Spleen (tissue), 13 donors: ENCODE results near the gene MEIOSIN. TPM values are rescaled to one million over a fixed set of nuclear protein-coding genes. Genes with fewer than 3 reads are reported as not detected.
A peak's percentile ranks its signal among the peaks of the same experiment; 100 is the strongest.
"Not testable (repeated sequence)": the region's sequence is repeated elsewhere in the genome, so short reads cannot be mapped to it uniquely, and the experiment has no call there.

Source experiments
- DNase-seq: peaks from one replicate; pipeline ENCODE4 v3.0.0-alpha.2; 2020
- H3K27ac ChIP-seq, 8 donors: fragments of 200-600 bp; sonication (generic) in 7 of 8; 1 replicate in 4 of 8; 2 replicates in 4 of 8; pipeline versions ENCODE4 v1.5.0 to v1.8.0; 2016 to 2021; ENCODE audit warnings: inconsistent platforms in 4 of 8, mild to moderate bottlenecking in 4 of 8, moderate library complexity in 1 of 8
- H3K27me3 ChIP-seq, 7 donors: fragments of 200-600 bp; sonication (generic) in 6 of 7; replicated peaks in 1 of 7; 1 replicate in 4 of 7; 2 replicates in 3 of 7; pipeline versions ENCODE4 v1.5.0 to v1.8.0; 2016 to 2021; ENCODE audit warnings: inconsistent platforms in 3 of 7, mild to moderate bottlenecking in 1 of 7
- H3K36me3 ChIP-seq, 6 donors: fragments of 200-600 bp; sonication (generic) in 5 of 6; 1 replicate in 4 of 6; 2 replicates in 2 of 6; pipeline versions ENCODE4 v1.5.0 to v1.8.0; 2016 to 2021; ENCODE audit warnings: inconsistent platforms in 2 of 6
- H3K4me1 ChIP-seq, 6 donors: fragments of 200-600 bp; sonication (generic) in 5 of 6; 1 replicate in 3 of 6; 2 replicates in 3 of 6; pipeline versions ENCODE4 v1.5.0 to v1.8.0; 2016 to 2021; ENCODE audit warnings: inconsistent platforms in 3 of 6
- H3K4me3 ChIP-seq, 8 donors: fragments of 200-600 bp; sonication (generic) in 7 of 8; 1 replicate in 4 of 8; 2 replicates in 4 of 8; pipeline versions ENCODE4 v1.5.0 to v1.8.0; 2016 to 2021; ENCODE audit warnings: inconsistent platforms in 4 of 8, mild to moderate bottlenecking in 4 of 8, moderate library complexity in 2 of 8
- H3K9me3 ChIP-seq, 8 donors: fragments of 200-600 bp; sonication (generic) in 7 of 8; 1 replicate in 4 of 8; 2 replicates in 4 of 8; pipeline versions ENCODE4 v1.5.0 to v1.8.0; 2016 to 2021; ENCODE audit warnings: inconsistent platforms in 4 of 8
- POLR2A ChIP-seq, 3 donors: fragments of 450-650 bp; IDR thresholded peaks; one replicate each; pipeline ENCODE4 v1.5.1; 2017; ENCODE audit warnings: antibody characterized with exemption in 3 of 3, mild to moderate bottlenecking in 1 of 3
- POLR2AphosphoS5 ChIP-seq, 3 donors: sonication (generic); formaldehyde crosslinking; IDR thresholded peaks; one replicate each; pipeline ENCODE4 v1.5.1; 2017; ENCODE audit warnings: antibody characterized with exemption in 3 of 3
- WGBS, 5 donors: extraction: QIAGEN DNeasy Blood & Tissue Kit in 3 of 5; methylation state at CpG; one replicate each; pipeline versions ENCODE4 v1.1.5 to v1.1.7; 2013 to 2018; 5-methylcytosine and 5-hydroxymethylcytosine counted together
- intact Hi-C: fragments of 100-400 bp; cut with DNase I; formaldehyde crosslinking; loops from one replicate; pipeline ENCODE4 v1.15.0; 2023; ENCODE audit warnings: low total_unique reads
- long read RNA-seq, 2 donors: transcript quantifications; one replicate each; lab custom pipeline, GENCODE V29; 2026
- polyA plus RNA-seq, 3 donors: library from polyadenylated mRNA; stranded (reverse); fragments of 200-250 nt; gene quantifications; one replicate each; pipeline ENCODE4 v1.2.1, GENCODE V29; 2013
- total RNA-seq, 7 donors: library from RNA; depleted of rRNA in 3 of 7; stranded (reverse); fragments of >200 nt in 3 of 7; fragmentation: NEBNext Ultra II Directional in 4 of 7; extraction: Animal tissue kit (Norgen Biotek cat#: 25700) in 4 of 7; gene quantifications; one replicate each; pipeline versions ENCODE4 v1.1.0 to v1.2.1, GENCODE V29; 2016 to 2021
- TF ChIP-seq, protein P1 (sequence below), 11 experiments: fragments of 200-600 bp in 7 of 11; fragments of 450-650 bp in 4 of 11; sonication (generic) in 4 of 11; IDR thresholded peaks in 8 of 11; conservative IDR thresholded peaks in 3 of 11; 1 replicate in 7 of 11; 2 replicates in 4 of 11; pipeline versions ENCODE4 v1.4.0 to v1.8.0; 2016 to 2021; ENCODE audit warnings: antibody characterized with exemption in 11 of 11, inconsistent platforms in 4 of 11, mild to moderate bottlenecking in 1 of 11
- donor health status: healthy with polysubstance abuse.
- donor health status: DM: no; HTN: no; CAD: no; lungs with moderate emphysema.
- donor health status: DM: no; HTN: no; CAD: no.
- donor health status: Bipolar disorder and iron deficiency.
- donor health status: healthy.
- donor health status: DM: no; HTN: no; CAD: no.
- donor health status: DM: yes; HTN: yes; CAD: no.

MEIOSIN gene, protein sequence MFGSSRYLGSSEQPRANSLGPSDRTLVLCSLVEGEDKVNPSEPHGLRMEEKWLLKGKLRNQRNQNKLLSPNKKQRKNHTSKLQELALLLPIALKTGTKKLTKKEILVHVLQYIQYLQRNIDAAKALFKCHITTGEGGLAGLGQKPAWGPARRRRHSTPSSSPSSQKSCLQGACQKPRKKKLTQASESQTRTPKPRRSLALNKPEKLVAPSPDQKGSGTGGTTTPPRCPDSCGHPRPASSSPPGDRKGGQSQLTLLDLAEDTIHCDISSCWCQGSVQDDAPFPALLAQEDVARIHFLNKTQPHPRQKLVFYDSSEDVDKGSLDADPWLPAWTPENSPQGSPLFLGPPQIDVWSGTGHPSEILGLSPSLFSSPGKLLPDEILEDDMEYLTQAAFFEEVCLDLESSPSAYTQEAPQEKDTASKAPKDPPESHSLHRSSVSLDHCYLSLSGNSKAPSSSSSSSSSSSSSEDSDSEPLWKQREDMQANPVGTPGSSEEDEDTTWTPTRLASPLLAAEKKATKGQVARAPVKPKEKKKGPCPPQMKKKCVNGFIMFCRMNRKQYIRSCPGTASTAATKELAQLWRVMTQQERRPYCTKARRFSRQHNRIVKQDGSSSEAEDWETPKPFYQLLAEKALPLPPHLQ
- total RNA-seq, result not detected
- polyA plus RNA-seq, result under 1 TPM in 1 of 3 donors, not detected in 2; 0.02 TPM
- long read RNA-seq, donor 1, result 0 reads
- long read RNA-seq, donor 2, result 0 reads

- peak; percentile 76 for DNase-seq
These were observed at the start of gene MEIOSIN for GRCh38 chr19:45733160-45733810. Gene MEIOSIN (plus strand): TSS chr19:45733439. CDS start chr19:45735377, 1,938 bp downstream.

DNA sequence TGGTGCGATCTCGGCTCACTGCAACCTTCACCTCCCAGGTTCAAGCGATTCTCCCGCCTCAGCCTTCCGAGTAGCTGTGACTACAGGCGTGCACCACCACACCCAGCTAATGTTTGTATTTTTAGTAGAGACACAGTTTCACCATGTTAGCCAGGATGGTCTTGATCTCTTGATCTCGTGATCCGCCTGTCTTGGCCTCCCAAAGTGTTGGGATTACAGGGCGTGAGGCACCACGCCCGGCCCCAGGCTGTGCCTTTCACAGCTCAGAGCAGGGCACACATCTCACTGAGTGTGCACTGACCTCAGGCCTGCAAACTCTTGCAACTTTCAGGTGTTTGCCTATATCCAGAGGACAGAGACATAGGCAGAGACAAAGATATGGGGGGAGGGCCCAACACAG is 48.2 kb upstream of the MEIOSIN start:
- intact Hi-C loops, H3K27me3 ChIP-seq, H3K27ac ChIP-seq, DNase-seq, H3K4me3 ChIP-seq, H3K9me3 ChIP-seq: not testable (repeated sequence)
- peaks cover 0 to 23% (median 15%) of the 10 kb centered on the region in 6 donors for H3K4me1 ChIP-seq
- WGBS, 5 donors, result 78 to 90% (median 87%) methylated on average over 9 to 11 of the region's 11 CpGs
- peaks cover 5 to 67% (median 40%) of the 10 kb centered on the region in 6 donors for H3K36me3 ChIP-seq

More at GRCh38 chr19:45733160-45733810, at the start of gene MEIOSIN:
- H3K9me3 ChIP-seq, result no peaks in the 10 kb centered on the region
- H3K4me1 ChIP-seq, result peaks cover 14 to 28% (median 20%) of the 10 kb centered on the region in 6 donors
- no peak within 1 kb of the TSS for H3K27ac ChIP-seq
- H3K4me3 ChIP-seq, result no peak within 1 kb of the TSS
- 93 to 96% (median 94%) methylated on average over 54 to 59 of the region's 59 CpGs for WGBS, 5 donors
- TF ChIP-seq POLR2AphosphoS5 (IDR thresholded peaks at IDR 0.05) (no peak), POLR2A (IDR thresholded peaks at IDR 0.05) (no peak)
- H3K27me3 ChIP-seq, result no peaks in the 10 kb centered on the region
- intact Hi-C loops, result no loop called here
- H3K36me3 ChIP-seq, result no peaks in the 10 kb centered on the region

DNA sequence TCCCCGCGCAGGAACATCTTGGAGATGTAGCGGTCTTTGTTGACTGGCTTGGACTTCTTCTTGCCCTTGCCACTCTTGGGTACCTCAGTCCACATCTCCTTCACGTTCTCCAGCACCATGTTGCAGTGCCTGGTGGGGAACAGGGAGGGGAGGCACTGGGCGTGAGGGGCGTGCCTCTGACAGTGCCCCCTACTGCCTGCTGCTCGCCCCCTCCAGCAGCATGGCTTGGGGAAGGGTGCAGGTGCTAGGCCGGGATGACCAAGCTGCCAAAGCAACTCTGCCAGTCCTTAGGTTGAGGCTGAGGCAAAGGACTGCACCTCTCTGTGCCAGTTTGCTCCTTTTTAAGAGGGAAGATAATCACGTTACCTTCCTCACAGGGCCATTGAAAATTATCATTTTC is 45.6 kb upstream of the MEIOSIN start:
- H3K27ac ChIP-seq, result no peak overlapping the region
- TF ChIP-seq, protein P1, sequence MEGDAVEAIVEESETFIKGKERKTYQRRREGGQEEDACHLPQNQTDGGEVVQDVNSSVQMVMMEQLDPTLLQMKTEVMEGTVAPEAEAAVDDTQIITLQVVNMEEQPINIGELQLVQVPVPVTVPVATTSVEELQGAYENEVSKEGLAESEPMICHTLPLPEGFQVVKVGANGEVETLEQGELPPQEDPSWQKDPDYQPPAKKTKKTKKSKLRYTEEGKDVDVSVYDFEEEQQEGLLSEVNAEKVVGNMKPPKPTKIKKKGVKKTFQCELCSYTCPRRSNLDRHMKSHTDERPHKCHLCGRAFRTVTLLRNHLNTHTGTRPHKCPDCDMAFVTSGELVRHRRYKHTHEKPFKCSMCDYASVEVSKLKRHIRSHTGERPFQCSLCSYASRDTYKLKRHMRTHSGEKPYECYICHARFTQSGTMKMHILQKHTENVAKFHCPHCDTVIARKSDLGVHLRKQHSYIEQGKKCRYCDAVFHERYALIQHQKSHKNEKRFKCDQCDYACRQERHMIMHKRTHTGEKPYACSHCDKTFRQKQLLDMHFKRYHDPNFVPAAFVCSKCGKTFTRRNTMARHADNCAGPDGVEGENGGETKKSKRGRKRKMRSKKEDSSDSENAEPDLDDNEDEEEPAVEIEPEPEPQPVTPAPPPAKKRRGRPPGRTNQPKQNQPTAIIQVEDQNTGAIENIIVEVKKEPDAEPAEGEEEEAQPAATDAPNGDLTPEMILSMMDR (IDR thresholded peaks at IDR 0.05 in 8 of 11, conservative IDR thresholded peaks at IDR 0.05 in 3 of 11), result no peak
- TF ChIP-seq POLR2AphosphoS5 (IDR thresholded peaks at IDR 0.05), result peak in 1 of 3 donors; percentile 52
- H3K4me1 ChIP-seq, result peaks cover 10 to 22% (median 13%) of the 10 kb centered on the region in 6 donors
- H3K27me3 ChIP-seq, result no peaks in the 10 kb centered on the region
- intact Hi-C loops, result no loop called here
- H3K9me3 ChIP-seq, result no peaks in the 10 kb centered on the region
- H3K4me3 ChIP-seq, result no peak overlapping the region
- WGBS, 5 donors, result 91 to 94% (median 92%) methylated on average over 4 to 9 of the region's 9 CpGs
- peaks cover 5 to 67% (median 40%) of the 10 kb centered on the region in 6 donors for H3K36me3 ChIP-seq
- no peak for DNase-seq

- peak within 1 kb of the TSS; percentile 62 to 99 (median 81) for H3K4me3 ChIP-seq
- intact Hi-C loops, result no loop called here
- H3K9me3 ChIP-seq, result no peaks in the 10 kb centered on the region
- peaks cover 10 to 39% (median 24%) of the 10 kb centered on the region in 6 donors for H3K4me1 ChIP-seq
- WGBS, 5 donors, result 0 to 1% (median 0%) methylated on average over 36 of the region's 36 CpGs
- H3K36me3 ChIP-seq, result peaks cover 3 to 50% (median 30%) of the 10 kb centered on the region in 6 donors
- no peaks in the 10 kb centered on the region for H3K27me3 ChIP-seq
- TF ChIP-seq POLR2A (IDR thresholded peaks at IDR 0.05) (peak in 1 of 3 donors; percentile 68), POLR2AphosphoS5 (IDR thresholded peaks at IDR 0.05) (peak; percentile 87 to 97 (median 94))
- TF ChIP-seq, protein P1 (IDR thresholded peaks at IDR 0.05 in 8 of 11, conservative IDR thresholded peaks at IDR 0.05 in 3 of 11), result peak in 1 of 11 experiments; percentile 13
- H3K27ac ChIP-seq, result peak within 1 kb of the TSS; percentile 79 to 96 (median 90)
- DNase-seq, result peak; percentile 96
These were observed 41.6 kb upstream of the MEIOSIN start, which contains the start of gene SNRPD2 for GRCh38 chr19:45691516-45692186. Gene SNRPD2 (minus strand): TSS chr19:45691953. CDS start chr19:45691888, 65 bp downstream.
